VCaP (cell line): ENCODE measurements around the gene AIFM3.

Experiments
- H3K27ac ChIP-seq: fragments of 450-650 bp; 2 replicates; pipeline ENCODE4 v1.5.1; 2017
- CTCF ChIP-seq: fragments of 450-650 bp; conservative IDR thresholded peaks from 2 replicates; pipeline ENCODE4 v1.5.1; 2017; ENCODE audit warnings: mild to moderate bottlenecking, moderate library complexity

AIFM3 gene

GRCh38 chr22:21014726-21015465 is 47.8 kb downstream of the AIFM3 start, which contains the start of gene P2RX6:
Gene P2RX6 (plus strand): TSS chr22:21015165. CDS start chr22:21015175, 10 bp downstream.
- peak within 1 kb of the TSS; percentile 27; the same call in 1 of the 2 replicates for H3K27ac ChIP-seq
- no peak for TF ChIP-seq CTCF

- no peak for TF ChIP-seq CTCF
- no peak overlapping the region for H3K27ac ChIP-seq
Measured at GRCh38 chr22:21015466-21016006, 48.5 kb downstream of the AIFM3 start.

- H3K27ac ChIP-seq, result no peak overlapping the region
- TF ChIP-seq CTCF, result no peak
Measured at GRCh38 chr22:21016644-21017420, 49.8 kb downstream of the AIFM3 start.

- H3K27ac ChIP-seq, result no peak overlapping the region
- TF ChIP-seq CTCF, result no peak
Measured at GRCh38 chr22:21018314-21018713, 51.3 kb downstream of the AIFM3 start.

GRCh38 chr22:21020802-21021429 is 53.9 kb downstream of the AIFM3 start:
- TF ChIP-seq CTCF, result peak; percentile 43; the same call in 1 of the 2 replicates
- no peak overlapping the region for H3K27ac ChIP-seq

- TF ChIP-seq CTCF, result no peak
- H3K27ac ChIP-seq, result no peak overlapping the region
Measured at GRCh38 chr22:21022507-21022906, 55.5 kb downstream of the AIFM3 start.
